ENCODE results near the gene MRPL2.
"Not testable (repeated sequence)": the region's sequence is repeated elsewhere in the genome, so short reads cannot be mapped to it uniquely, and the experiment has no call there.

Gene MRPL2

DNA sequence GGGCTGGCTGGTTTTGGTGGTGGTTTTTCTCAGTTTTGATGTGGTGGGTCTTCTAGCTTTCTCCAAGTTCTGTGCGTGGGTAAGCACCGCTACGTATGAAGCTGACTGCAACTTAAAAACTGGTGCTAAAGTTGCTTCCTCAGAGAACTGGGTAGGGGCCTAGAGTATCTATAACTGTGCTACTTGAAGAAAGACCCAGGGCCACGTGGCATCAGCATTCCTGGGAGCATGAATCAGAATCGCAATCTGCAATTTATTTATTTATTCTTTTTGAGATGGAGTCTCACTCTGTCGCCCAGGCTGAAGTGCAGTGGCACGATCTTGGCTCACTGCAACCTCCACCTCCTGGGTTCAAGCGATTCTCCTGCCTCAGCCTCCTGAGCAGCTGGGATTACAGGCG, 22.7 kb upstream of the MRPL2 start:
- DNase-seq, result not testable (repeated sequence)

DNA sequence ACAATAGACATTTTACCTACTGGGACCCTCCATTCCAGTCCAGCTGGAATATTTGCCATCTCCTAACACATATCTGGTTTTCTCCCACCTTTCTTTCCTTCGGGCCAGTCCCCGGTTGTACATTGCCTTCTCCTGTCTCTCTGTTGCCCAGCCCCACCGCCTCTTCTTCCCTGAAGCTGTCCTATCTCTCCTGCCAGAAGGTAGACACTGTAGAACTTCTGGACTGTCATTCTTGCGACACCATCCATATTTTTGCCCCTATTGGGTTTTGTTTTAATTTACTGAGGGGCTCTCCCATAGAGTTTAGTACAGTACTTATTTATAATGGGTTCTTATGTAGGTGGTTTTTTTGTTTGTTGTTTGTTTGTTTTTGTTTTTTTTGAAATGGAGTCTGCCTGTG, 21.8 kb upstream of the MRPL2 start:
- DNase-seq, result no peak

DNA sequence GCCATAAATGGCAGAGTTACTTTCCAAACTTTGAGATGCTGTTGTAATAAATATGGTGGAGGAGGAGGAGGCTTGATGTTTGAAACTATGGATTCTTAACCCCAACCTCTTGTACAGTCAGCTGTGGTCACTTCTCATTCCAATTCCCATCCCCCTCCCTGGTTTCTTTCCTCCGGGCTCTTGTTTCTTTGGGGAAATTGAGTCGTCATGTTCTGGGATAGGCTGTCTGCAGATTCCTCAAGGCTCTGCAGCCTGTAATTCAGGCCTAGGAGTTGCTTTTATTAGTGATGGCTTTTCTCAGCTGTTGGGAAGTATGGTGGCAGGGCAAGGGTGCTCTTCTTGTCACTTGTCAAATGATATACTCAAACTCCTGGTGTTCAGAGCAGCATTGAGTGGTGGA, 19.5 kb upstream of the MRPL2 start:
- DNase-seq, result no peak

DNA sequence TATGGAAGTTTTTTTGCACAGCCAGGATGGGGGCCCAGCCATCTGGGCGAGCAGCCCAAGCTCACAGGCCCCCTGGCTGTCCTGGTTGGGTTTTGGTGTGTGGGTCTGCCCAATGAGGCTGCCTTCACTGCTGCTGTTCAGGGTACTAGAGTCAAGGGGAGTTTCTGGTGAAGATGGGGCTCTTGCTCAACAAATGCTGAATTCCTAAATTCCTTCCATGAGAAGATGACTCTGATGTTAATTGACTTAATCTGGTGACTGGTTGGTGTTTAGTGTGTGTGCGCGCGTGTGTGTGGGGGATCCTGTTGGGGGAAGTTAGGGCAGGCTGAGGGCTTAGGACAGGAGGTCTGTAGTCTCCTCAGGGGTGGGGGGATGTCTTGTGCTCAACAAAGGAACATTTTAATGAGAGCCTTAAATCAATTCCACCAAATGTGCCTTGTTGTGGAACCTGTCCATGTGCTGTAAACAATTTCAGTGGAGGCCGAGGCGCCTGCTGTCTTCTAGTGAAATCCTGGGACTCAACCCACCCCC, 18.8 kb upstream of the MRPL2 start:
- DNase-seq, result no peak

DNA sequence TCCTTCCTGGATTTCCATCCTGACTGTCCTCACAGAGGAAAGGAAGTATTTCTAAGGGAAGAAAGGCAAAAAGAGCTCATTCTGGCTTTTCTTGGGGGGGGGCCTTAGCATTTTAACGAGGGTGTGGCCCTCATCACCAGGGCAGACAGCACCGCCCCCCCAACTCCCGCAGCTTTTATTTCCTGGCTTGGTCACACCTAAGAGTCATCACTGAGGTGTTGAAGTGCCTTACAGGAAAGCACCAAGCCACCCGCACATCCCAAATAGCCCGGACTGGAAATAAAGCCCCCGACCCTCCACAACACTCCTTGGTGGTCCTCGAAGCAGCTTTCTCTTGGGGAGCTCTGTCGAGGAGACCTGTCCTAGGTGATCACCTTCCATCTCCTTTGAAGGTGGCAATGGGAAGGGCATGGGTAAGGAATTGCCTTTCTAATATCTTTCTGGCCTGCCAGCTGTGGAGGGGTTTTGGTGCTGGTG, 18.1 kb upstream of the MRPL2 start:
- no peak for DNase-seq

GRCh38 chr6:43076464-43077332, 17.5 kb upstream of the MRPL2 start:
- no peak for DNase-seq

GRCh38 chr6:43075670-43076463, 16.6 kb upstream of the MRPL2 start, which contains the start of gene PTK7:
TSS of gene PTK7 (plus strand) at chr6:43076314. CDS start at chr6:43076489, 175 bp downstream.
- DNase-seq, result no peak

DNA sequence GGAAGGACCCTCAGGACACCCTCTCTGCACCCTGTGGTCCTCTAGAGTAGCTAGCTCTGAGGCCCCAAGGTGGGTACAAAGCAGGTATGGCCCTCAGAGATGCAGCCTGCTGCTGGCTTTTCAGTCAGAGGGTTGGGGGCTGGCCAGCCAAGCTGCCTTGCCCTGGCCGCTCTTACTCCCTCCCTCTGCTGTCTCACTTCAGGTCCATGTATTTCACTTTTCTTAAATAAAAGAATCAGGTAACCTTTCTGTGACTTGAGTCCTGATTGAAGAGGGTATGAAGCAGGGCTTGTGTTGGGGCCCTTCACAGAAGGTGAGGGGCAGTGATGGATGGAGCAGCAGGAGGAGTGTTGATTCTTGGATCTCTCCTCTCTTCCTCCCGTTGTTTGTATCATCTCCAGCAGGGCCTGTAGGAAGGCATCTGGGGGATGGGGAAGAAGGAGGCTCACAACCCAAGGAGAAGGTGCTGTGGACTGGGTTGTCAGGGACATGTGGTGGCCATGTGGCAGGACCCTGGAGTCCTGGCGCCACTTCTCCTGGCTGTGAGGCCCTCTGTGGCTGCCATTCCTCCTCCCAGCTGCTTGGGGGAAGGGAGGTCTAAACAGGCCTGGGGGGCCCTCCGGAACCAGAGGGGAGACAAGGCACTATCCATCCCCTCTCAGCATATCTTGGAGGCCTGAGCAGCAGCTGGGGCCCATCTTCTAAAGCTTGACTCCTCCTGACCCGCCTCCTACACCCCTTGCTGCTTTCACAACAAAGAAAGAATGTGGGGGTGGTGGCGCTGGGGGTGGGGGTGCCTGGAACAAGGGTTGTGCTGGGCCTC, 15.8 kb upstream of the MRPL2 start:
- no peak for DNase-seq

DNA sequence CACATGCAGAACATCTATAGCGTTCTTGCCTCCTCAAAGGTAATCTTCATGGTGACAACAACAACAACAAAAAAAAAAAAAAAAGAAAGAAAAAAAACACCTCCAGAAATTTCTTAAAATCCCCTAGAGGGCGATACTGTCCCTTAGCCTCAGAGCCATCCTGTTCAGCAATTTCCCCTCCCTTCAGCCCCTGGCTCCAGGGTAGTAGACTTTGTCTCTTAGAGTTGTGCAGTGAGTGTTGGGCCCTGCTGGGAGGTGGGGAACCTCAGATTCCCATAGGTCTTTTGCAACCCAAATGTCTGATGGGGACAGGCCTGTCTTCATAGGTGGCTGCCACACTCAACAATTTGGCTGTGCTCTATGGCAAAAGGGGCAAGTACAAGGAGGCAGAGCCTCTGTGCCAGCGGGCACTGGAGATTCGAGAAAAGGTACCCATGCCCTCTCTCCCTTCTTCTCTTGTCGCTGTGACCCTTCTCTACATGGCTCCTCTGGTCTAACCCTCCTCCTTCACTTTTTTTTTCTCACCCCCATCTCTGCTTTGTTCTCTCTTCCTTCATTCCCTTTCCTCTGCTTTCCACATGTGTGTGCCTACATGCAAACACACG, 10.9 kb upstream of the MRPL2 start:
- peak; percentile 25 for DNase-seq

DNA sequence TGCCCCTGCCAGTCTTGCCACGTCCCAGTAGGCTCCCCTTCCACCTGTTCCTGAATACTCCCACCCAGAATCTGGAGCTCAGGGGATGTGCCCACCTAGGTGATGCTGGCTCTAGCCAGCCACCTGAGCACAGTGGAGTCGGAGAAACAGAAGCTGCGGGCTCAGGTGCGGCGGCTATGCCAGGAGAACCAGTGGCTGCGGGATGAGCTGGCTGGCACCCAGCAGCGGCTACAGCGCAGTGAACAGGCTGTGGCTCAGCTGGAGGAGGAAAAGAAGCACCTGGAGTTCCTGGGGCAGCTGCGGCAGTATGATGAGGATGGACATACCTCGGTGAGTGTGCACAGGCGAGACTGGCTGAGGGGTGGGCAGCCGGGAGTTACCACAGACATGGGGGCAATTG, 3.6 kb upstream of the MRPL2 start:
- no peak for DNase-seq

DNA sequence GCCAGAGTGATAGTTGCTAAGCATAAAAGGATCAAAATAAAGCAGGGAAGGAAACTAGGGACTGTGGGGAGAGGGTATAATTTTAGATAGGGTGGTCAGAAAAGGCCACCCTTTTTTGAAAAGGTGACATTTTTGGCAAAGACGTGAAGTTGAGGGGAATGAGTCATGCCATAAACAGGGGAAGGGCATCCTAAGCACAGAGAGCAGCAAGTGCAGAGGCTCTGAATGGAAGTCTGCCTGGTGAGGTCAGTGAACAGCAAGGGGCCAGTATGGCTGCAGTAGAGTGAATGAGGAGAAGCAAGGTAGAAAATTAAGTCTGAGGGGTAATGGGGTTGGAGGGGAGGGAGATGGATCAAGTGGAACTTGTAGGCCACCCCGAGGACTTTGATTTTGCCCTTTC, 2.6 kb upstream of the MRPL2 start:
- no peak for DNase-seq

DNA sequence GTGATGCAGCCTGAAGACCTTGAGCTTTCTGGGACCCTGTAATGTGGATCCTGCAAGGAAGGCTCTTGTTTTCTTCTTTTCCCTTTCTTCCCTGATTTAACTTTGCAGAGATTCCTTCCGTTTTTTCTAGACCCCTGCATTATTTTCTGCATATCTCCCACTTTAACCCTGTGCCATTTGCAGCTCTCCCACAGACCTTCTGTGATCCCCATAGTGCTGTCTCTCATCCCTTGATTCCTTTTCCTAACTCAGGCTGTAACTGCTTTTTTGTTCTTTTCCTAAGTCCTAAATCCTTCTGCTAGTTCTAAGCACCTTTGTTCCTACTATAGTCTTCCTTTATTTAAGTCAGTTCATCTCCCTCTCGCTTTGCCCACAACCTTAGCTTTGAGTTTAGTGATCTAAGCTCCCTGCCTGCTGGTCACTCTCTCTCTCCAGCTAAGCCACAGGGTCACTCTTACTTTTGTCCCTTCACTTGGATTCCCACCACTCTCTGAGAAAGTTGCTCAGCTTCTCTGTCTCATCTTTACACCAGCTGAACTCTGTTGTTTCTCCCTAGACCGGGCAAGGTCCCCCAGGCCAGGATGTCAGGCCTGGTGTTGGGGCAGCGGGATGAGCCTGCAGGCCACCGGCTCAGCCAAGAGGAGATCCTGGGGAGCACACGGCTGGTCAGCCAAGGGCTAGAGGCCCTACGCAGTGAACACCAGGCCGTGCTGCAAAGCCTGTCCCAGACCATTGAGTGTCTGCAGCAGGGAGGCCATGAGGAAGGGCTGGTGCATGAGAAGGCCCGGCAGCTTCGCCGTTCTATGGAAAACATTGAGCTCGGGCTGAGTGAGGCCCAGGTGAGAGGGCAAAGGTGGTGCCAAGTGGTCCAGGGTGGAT, 1.8 kb upstream of the MRPL2 start:
- DNase-seq, result no peak

DNA sequence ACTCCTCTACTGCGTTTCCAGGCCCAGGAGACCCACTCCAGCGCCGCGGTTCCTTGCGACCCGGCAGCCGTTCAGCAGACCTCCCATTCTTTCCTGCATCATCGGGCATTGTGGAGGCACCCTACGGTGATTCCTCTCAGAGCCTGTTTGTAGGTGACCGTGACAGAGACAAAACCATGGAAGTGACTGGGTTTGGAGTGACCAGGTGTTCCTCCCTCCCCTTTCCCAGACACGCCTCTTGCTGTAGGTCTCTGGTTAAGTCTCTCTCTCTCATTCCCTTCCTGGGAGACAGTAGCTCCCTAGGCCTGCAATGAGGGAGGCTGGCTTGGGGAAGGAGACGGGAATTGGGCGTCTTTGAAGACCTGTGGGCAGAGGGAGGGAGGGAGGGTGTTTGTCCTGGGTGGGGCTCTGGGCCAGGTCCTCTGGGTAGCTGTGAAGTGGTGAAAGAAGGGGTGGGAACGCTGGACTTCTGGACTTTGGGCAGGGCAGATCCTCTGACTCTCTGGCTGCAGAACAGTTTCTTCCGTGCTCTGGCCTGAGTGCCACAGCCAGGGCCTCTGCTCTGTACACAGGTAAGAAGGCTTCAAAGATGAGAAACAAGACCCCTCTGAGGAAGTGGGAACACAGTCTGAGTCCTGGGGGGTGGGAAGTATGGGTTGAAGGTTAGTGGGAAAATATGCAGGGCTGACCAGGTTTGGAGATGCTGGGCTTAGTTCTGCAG, 960 bp upstream of the MRPL2 start:
- DNase-seq, result no peak

- no peak for DNase-seq
Observed at GRCh38 chr6:43058531-43058930, 703 bp downstream of the MRPL2 start.

DNA sequence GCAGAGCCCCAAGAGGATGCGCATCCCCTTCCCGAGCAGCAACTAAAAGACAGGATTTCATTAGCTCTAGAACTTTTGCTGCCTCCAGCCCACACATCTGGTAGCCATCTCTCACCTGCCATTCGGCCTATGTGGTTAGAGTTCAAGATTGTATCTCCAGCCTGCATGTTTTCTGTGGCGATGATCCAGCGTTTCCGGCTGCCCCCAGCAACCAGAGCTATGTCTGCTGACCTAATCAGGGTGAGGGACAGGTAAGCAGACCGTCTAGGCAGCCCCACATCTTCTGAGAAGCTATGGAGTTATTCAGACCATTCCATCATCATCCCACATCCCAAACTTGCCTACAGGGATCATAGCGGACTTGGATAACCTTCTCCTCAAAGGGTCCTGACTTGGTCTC, 3.3 kb downstream of the MRPL2 start:
- DNase-seq, result no peak

GRCh38 chr6:43054206-43054943, 4.9 kb downstream of the MRPL2 start:
- DNase-seq, result no peak

GRCh38 chr6:43053545-43054205, 5.6 kb downstream of the MRPL2 start, which contains the start of gene CUL7:
TSS of gene CUL7 (minus strand) at chr6:43053851. CDS start at chr6:43052788, 1,063 bp downstream.
- peak; percentile 83 for DNase-seq

DNA sequence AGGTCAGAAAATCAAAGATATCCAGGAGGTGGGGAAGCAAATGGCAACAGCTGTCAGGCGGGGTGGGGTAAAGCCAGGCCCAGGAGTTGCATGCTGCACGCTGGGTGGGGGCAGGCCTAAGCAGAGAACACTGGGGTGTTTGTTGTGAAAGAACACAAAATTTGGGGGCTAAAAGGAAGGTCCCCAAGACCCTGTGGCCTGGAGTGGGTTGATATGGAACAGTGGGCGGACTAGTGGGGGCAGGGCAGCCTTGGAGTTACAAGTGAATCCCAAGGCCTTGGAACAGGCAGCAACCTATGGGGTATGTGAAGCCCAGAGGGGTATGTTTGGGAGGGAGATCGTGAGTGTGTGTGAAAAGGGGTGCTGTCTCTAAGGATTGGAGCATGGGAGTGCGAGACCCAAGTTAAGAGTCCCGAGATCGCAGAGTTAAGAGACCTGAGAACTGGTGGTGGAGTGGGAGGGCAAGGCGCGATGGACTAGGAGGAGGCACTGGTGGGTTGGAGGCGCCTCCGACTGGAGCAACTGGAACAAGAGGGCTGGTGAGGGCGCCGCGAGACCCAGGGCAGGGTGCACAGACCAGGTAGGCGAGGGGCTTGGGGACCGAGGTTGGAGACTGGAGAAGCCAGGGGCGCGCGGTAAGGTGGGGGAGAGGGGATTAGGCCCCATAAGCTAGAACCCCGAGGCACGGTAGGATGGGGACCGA, 6.2 kb downstream of the MRPL2 start:
- DNase-seq, result no peak
